Loucy (cell line): ENCODE results near the gene ABHD12.
"Not testable (repeated sequence)": the region's sequence is repeated elsewhere in the genome, so short reads cannot be mapped to it uniquely, and the experiment has no call there.

Experiments used
- H2AFZ ChIP-seq: fragments of 200-600 bp; sonication (generic); 2 replicates; pipeline ENCODE4 v1.6.0; 2016; ENCODE audit warnings: antibody characterized with exemption, mild to moderate bottlenecking, low read length, moderate library complexity
- H3F3A ChIP-seq: fragments of 200-600 bp; 2 replicates; pipeline ENCODE4 v1.6.0; 2016; ENCODE audit warnings: antibody characterized with exemption, low read depth, mild to moderate bottlenecking
- H3K27me3 ChIP-seq: fragments of 200-600 bp; sonication (generic); 2 replicates; pipeline ENCODE4 v1.6.1; 2014; ENCODE audit warnings: low read length, mild to moderate bottlenecking; ENCODE audit not compliant: insufficient read depth, poor library complexity, severe bottlenecking
- H3K36me3 ChIP-seq: fragments of 200-600 bp; sonication (generic); 2 replicates; pipeline ENCODE4 v1.6.1; 2016; ENCODE audit warnings: low read length; ENCODE audit not compliant: insufficient read depth
- H3K4me1 ChIP-seq: fragments of 200-600 bp; sonication (generic); 2 replicates; pipeline ENCODE4 v1.5.1; 2014; ENCODE audit warnings: low read length, mild to moderate bottlenecking; ENCODE audit not compliant: insufficient read depth, poor library complexity, severe bottlenecking
- H3K4me2 ChIP-seq: fragments of 200-600 bp; sonication (generic); 2 replicates; pipeline ENCODE4 v1.6.0; 2014; ENCODE audit warnings: antibody characterized with exemption, low read length, low read depth, mild to moderate bottlenecking; ENCODE audit not compliant: poor library complexity, severe bottlenecking
- H3K4me3 ChIP-seq: fragments of 200-600 bp; sonication (generic); 2 replicates; pipeline ENCODE4 v1.5.1; 2014; ENCODE audit warnings: low read length, mild to moderate bottlenecking, mixed read lengths; ENCODE audit not compliant: poor library complexity, severe bottlenecking
- H3K79me2 ChIP-seq: fragments of 200-600 bp; sonication (generic); 2 replicates; pipeline ENCODE4 v1.6.1; 2014; ENCODE audit warnings: low read length; ENCODE audit not compliant: insufficient read depth
- H3K9ac ChIP-seq: fragments of 200-600 bp; sonication (generic); 2 replicates; pipeline ENCODE4 v1.6.0; 2014; ENCODE audit warnings: mild to moderate bottlenecking, low read depth, low read length, moderate library complexity; ENCODE audit not compliant: poor library complexity, severe bottlenecking
- H3K9me2 ChIP-seq: fragments of 200-600 bp; sonication (generic); replicated peaks from 2 replicates; pipeline ENCODE4 v1.6.1; 2016; ENCODE audit warnings: low read depth, low read length, mixed read lengths
- H3K9me3 ChIP-seq: fragments of 200-600 bp; sonication (generic); 2 replicates; pipeline ENCODE4 v1.6.1; 2014; ENCODE audit warnings: mild to moderate bottlenecking, antibody characterized with exemption, low read length, low read depth; ENCODE audit not compliant: insufficient read depth
- H4K20me1 ChIP-seq: fragments of 200-600 bp; sonication (generic); 2 replicates; pipeline ENCODE4 v1.6.0; 2014; ENCODE audit warnings: antibody characterized with exemption, low read length, mild to moderate bottlenecking; ENCODE audit not compliant: insufficient read depth, poor library complexity, severe bottlenecking
- EZH2phosphoT487 ChIP-seq: fragments of 200-600 bp; IDR thresholded peaks from 2 replicates; pipeline ENCODE4 v1.6.1; 2018; ENCODE audit warnings: antibody characterized with exemption, mild to moderate bottlenecking, moderate library complexity, borderline replicate concordance
- TF ChIP-seq, protein P1 (sequence below): fragments of 200-600 bp; sonication (generic); conservative IDR thresholded peaks from 2 replicates; pipeline ENCODE4 v1.5.1; 2014; ENCODE audit warnings: mild to moderate bottlenecking, antibody characterized with exemption, low read length

The ABHD12 gene

DNA sequence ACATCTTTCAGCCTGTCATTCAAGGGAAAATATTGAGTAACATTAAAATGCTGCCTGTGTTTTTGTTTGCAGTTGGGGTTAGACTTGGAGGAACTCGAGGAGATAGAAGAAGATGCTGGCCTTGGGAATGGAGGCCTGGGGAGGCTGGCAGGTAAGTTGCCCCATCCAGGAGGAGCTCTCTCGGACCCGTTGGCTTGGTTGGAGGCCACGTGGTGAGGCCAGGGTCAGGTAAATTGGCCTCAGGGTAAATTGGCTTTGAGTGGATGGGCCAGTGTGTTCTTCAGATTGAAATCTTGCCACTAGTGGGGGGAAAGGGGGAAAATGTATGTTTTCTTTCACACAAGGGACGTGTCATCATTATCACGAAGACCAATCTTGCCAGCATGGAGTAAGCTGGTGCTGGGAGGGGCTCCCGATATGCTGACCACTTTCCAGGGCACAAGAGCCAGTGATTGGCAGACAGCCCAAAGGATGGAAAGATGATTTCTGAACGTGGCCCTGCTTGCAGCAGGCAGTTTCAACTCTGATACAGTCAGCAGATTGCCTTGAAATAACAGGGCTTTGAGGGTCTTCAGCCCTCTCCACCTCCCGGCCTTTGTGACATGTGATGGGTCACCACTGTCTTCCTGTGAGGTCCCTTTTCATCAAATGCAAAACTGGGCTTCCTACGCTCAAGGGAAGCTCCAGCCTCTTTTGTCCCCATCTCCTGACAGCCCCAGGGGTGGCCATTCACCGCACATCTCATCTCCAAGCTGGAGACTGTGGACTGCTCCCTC, 121.4 kb downstream of the ABHD12 start:
- Histone ChIP-seq H3K4me3 (no peak overlapping the region), H3K9me2 (no peaks in the 10 kb centered on the region), H3K36me3 (peaks cover 46% of the 10 kb centered on the region; the same call in 1 of the 2 replicates), H3K9ac (no peak overlapping the region), H3K27me3 (no peaks in the 10 kb centered on the region), H3K79me2 (no peaks in the 10 kb centered on the region; the same call in 1 of the 2 replicates), H3K9me3 (no peaks in the 10 kb centered on the region), H3K4me1 (no peaks in the 10 kb centered on the region), H4K20me1 (no peaks in the 10 kb centered on the region), H2AFZ (no peak overlapping the region), H3F3A (no peaks in the 10 kb centered on the region), H3K4me2 (no peak overlapping the region)
- no peak for TF ChIP-seq EZH2phosphoT487
- TF ChIP-seq, protein P1, sequence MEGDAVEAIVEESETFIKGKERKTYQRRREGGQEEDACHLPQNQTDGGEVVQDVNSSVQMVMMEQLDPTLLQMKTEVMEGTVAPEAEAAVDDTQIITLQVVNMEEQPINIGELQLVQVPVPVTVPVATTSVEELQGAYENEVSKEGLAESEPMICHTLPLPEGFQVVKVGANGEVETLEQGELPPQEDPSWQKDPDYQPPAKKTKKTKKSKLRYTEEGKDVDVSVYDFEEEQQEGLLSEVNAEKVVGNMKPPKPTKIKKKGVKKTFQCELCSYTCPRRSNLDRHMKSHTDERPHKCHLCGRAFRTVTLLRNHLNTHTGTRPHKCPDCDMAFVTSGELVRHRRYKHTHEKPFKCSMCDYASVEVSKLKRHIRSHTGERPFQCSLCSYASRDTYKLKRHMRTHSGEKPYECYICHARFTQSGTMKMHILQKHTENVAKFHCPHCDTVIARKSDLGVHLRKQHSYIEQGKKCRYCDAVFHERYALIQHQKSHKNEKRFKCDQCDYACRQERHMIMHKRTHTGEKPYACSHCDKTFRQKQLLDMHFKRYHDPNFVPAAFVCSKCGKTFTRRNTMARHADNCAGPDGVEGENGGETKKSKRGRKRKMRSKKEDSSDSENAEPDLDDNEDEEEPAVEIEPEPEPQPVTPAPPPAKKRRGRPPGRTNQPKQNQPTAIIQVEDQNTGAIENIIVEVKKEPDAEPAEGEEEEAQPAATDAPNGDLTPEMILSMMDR, result no peak

DNA sequence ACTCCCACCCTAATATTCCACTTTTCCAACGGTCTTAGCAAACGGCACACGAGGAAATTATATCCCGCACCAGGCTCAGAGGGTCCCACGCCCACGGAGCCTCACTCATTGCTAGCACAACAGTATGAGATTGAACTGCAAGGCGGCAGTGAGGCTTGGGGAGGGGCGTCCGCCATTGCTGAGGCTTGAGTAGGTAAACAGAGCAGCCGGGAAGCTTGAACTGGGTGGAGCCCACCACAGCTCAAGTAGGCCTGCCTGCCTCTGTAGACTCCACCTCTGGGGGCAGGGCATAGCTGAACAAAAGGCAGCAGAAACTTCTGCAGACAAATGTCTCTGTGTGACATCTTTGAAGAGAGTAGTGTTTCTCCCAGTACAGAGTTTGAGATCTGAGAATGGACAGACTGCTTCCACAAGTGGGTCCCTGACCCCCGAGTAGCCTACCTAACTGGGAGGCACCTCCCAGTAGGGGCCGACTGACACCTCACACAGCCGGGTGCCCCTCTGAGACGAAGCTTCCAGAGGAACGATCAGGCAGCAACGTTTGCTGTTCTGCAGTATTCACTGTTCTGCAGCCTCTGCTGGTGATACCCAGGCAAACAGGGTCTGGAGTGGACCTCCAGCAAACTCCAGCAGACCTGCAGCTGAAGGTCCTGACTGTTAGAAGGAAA, 129.7 kb downstream of the ABHD12 start:
- not testable (repeated sequence) for H3K9me2 ChIP-seq, H3K9me3 ChIP-seq, H2AFZ ChIP-seq, H3K9ac ChIP-seq, H3K4me2 ChIP-seq, H3K4me3 ChIP-seq, H4K20me1 ChIP-seq, H3K27me3 ChIP-seq, H3F3A ChIP-seq
- peaks cover 31% of the 10 kb centered on the region for H3K4me1 ChIP-seq
- H3K36me3 ChIP-seq, result peaks cover 18% of the 10 kb centered on the region; the same call in 1 of the 2 replicates
- peaks cover 24% of the 10 kb centered on the region; the same call in 1 of the 2 replicates for H3K79me2 ChIP-seq

DNA sequence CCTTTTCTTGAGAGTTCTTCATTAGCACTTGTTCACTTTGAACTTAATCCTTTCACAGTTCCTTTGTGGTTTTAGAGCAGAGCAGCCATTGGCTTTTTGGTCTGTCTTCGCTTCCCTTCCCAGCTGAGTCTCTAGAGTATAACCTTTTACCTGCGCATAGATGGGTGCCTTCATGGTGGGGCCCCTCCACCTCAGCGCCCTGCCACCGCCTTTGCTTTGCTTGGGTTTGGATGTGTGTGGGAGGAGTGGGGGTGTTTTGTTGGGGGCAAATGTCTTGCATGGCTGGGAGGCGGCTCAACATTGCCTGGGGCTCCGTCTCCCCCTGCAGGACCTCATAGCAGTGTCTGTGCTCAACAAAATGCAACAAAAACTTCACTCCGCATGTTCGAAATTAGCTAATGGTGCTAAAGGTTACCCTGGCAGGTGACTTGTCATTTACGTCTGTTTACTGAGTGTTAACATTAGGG, 130.8 kb downstream of the ABHD12 start:
- Histone ChIP-seq H3K9me2 (no peaks in the 10 kb centered on the region), H3K27me3 (no peaks in the 10 kb centered on the region), H3K4me3 (no peak overlapping the region), H3K36me3 (peaks cover 18% of the 10 kb centered on the region; the same call in 1 of the 2 replicates), H4K20me1 (peaks cover 6% of the 10 kb centered on the region), H3F3A (no peaks in the 10 kb centered on the region), H3K4me1 (peaks cover 31% of the 10 kb centered on the region), H3K4me2 (no peak overlapping the region), H3K9me3 (no peaks in the 10 kb centered on the region), H3K9ac (no peak overlapping the region), H2AFZ (no peak overlapping the region), H3K79me2 (peaks cover 31% of the 10 kb centered on the region; the same call in 1 of the 2 replicates)
- no peak for TF ChIP-seq EZH2phosphoT487
- TF ChIP-seq, protein P1, result peak; percentile 14; the same call in 1 of the 2 replicates
